Neutrophil (primary cell): ENCODE data around the gene TMEM108.

ENCODE experiments used
- H3K27ac ChIP-seq: fragments of 200-600 bp; sonication (generic); 2 replicates; pipeline ENCODE4 v1.5.1; 2016; ENCODE audit warnings: mild to moderate bottlenecking, moderate library complexity
- H3K27me3 ChIP-seq: fragments of 200-600 bp; sonication (generic); 2 replicates; pipeline ENCODE4 v1.6.0; 2016; ENCODE audit warnings: mild to moderate bottlenecking
- H3K36me3 ChIP-seq: fragments of 200-600 bp; sonication (generic); 2 replicates; pipeline ENCODE4 v1.5.1; 2017
- H3K4me1 ChIP-seq, 2 experiments: fragments of 200-600 bp in 1 of 2; sonication (generic) in 1 of 2; 1 replicate in 1 of 2; 2 replicates in 1 of 2; pipeline versions ENCODE4 v1.5.1 to v1.6.1; 2013 to 2016; ENCODE audit warnings: low read depth in 1 of 2, low read length in 1 of 2, mild to moderate bottlenecking in 1 of 2, moderate library complexity in 1 of 2; ENCODE audit not compliant: control insufficient read depth in 1 of 2, insufficient read depth in 1 of 2
- H3K4me3 ChIP-seq, 2 experiments: fragments of 200-600 bp in 1 of 2; sonication (generic) in 1 of 2; 1 replicate in 1 of 2; 2 replicates in 1 of 2; pipeline ENCODE4 v1.5.1; 2013 to 2016; ENCODE audit warnings: low read depth in 1 of 2, low read length in 1 of 2, mild to moderate bottlenecking in 1 of 2, moderate library complexity in 1 of 2
- H3K9me3 ChIP-seq: fragments of 200-600 bp; sonication (generic); 2 replicates; pipeline ENCODE4 v1.5.1; 2016
- TF ChIP-seq, protein P1 (sequence below): fragments of 200-600 bp; sonication (generic); IDR thresholded peaks from 2 replicates; pipeline ENCODE4 v1.5.1; 2016; ENCODE audit warnings: antibody characterized with exemption

The TMEM108 gene

DNA sequence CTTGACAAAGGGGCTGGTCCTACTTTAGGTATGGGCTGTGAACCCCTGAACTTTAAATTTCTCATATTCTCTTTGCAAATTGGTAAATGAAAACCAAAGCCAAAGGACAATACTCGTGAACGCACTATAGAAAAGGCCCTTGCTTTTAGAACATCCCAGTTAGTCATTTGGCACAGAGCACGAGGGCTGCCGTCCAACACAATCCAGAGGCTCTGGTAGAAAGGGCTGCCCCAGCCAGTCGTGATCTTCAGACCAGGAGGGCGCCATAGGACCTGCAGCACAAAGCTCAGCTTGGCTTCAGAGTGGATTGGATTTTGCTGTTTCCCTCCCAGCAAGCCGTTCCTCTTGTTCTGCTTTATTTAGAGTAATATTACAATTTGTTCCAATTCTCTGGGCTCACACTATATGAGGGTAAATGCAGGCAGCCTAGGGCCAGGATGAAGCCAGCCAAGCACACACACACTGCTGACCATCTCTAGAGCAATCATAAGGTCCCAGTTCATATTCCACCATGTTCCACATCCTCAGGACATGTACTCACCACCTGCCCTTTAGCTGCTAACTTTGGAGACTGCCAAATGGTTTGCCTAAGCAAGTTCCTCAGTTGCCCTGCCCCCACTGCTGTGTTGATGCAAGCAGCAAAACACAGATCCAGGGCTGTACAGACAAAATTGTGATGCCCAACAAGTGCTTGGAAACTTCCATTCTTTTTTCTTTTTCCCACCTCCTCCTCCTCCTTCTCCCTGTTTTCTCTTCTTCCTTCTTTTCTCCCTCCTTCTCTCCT lies 355.7 kb downstream of the TMEM108 start:
- Histone ChIP-seq H3K27ac (no peak overlapping the region), H3K4me3 (no peak overlapping the region), H3K9me3 (no peaks in the 10 kb centered on the region), H3K36me3 (no peaks in the 10 kb centered on the region), H3K27me3 (no peaks in the 10 kb centered on the region), H3K4me1 (no peaks in the 10 kb centered on the region)
- TF ChIP-seq, protein P1, sequence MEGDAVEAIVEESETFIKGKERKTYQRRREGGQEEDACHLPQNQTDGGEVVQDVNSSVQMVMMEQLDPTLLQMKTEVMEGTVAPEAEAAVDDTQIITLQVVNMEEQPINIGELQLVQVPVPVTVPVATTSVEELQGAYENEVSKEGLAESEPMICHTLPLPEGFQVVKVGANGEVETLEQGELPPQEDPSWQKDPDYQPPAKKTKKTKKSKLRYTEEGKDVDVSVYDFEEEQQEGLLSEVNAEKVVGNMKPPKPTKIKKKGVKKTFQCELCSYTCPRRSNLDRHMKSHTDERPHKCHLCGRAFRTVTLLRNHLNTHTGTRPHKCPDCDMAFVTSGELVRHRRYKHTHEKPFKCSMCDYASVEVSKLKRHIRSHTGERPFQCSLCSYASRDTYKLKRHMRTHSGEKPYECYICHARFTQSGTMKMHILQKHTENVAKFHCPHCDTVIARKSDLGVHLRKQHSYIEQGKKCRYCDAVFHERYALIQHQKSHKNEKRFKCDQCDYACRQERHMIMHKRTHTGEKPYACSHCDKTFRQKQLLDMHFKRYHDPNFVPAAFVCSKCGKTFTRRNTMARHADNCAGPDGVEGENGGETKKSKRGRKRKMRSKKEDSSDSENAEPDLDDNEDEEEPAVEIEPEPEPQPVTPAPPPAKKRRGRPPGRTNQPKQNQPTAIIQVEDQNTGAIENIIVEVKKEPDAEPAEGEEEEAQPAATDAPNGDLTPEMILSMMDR: no peak

DNA sequence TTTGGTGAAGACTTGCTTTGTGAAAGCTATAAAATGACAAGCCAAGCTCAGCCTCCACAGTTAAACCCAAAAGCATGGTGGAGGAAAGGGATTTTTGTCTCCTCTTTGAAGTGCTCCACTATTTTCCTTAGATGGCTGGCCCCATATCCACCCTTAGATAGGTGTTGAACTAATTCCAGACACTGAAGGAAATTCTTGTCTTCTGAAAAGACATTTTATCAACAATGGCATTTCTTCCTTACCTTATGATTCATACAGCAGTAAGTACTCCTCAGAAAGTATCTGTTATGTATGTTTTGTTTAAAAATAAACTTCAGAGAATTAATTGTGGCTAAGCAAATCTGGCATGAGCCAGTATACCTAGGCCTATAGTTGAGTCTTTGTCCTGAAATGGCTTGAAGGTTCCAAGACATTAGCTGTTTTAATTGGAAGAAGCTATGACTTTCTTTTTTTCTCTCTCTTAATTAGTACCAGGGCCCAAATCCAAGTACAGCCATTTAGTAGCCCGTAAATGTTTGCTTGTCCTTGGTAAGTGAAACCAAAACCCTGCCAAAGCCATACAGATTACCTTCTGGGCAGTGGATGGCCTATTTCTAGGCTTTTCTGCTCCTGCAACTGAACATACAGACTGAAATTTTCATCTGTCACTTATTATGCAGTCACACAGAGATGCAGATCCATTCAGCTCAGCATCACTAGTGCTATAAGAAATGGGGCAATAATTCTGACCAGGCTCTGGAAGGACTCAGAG lies 356.5 kb downstream of the TMEM108 start:
- no peak overlapping the region for H3K27ac ChIP-seq
- no peaks in the 10 kb centered on the region for H3K4me1 ChIP-seq
- TF ChIP-seq, protein P1: no peak
- no peaks in the 10 kb centered on the region for H3K9me3 ChIP-seq
- H3K36me3 ChIP-seq: no peaks in the 10 kb centered on the region
- H3K27me3 ChIP-seq: no peaks in the 10 kb centered on the region
- H3K4me3 ChIP-seq: no peak overlapping the region

GRCh38 chr3:133396906-133397305 lies 358.7 kb downstream of the TMEM108 start:
- H3K4me3 ChIP-seq: no peak overlapping the region
- no peak overlapping the region for H3K27ac ChIP-seq
- H3K4me1 ChIP-seq: no peaks in the 10 kb centered on the region
- no peaks in the 10 kb centered on the region for H3K36me3 ChIP-seq
- no peaks in the 10 kb centered on the region for H3K9me3 ChIP-seq
- TF ChIP-seq, protein P1: no peak
- no peaks in the 10 kb centered on the region for H3K27me3 ChIP-seq

GRCh38 chr3:133400006-133400515 lies 361.9 kb downstream of the TMEM108 start, which contains the start of gene BFSP2:
TSS of gene BFSP2 (plus strand) at chr3:133400056. CDS start at chr3:133400084, 28 bp downstream.
- no peaks in the 10 kb centered on the region for H3K36me3 ChIP-seq
- H3K27me3 ChIP-seq: no peaks in the 10 kb centered on the region
- H3K9me3 ChIP-seq: no peaks in the 10 kb centered on the region
- H3K27ac ChIP-seq: no peak within 1 kb of the TSS
- H3K4me3 ChIP-seq: no peak within 1 kb of the TSS
- TF ChIP-seq, protein P1: no peak
- H3K4me1 ChIP-seq: no peaks in the 10 kb centered on the region

GRCh38 chr3:133401374-133402135 lies 363.4 kb downstream of the TMEM108 start:
- TF ChIP-seq, protein P1: no peak
- H3K27me3 ChIP-seq: no peaks in the 10 kb centered on the region
- no peaks in the 10 kb centered on the region for H3K4me1 ChIP-seq
- H3K9me3 ChIP-seq: no peaks in the 10 kb centered on the region
- H3K4me3 ChIP-seq: no peak overlapping the region
- H3K27ac ChIP-seq: no peak overlapping the region
- no peaks in the 10 kb centered on the region for H3K36me3 ChIP-seq
